Prostate gland (tissue), 2 donors: ENCODE results near the gene SRXN1.

Source experiments
- CTCF ChIP-seq, 4 experiments: fragments of 200-600 bp in 2 of 4; fragments of 450-650 bp in 2 of 4; sonication (generic) in 2 of 4; IDR thresholded peaks; 1 replicate in 3 of 4; 2 replicates in 1 of 4; pipeline ENCODE4 v1.5.1; 2016 to 2019; ENCODE audit warnings: antibody characterized with exemption in 4 of 4, mild to moderate bottlenecking in 2 of 4, moderate library complexity in 2 of 4
- POLR2A ChIP-seq: fragments of 450-650 bp; IDR thresholded peaks from one replicate; pipeline ENCODE4 v1.6.1; 2016; ENCODE audit warnings: antibody characterized with exemption, mild to moderate bottlenecking
- POLR2AphosphoS5 ChIP-seq: sonication (generic); formaldehyde crosslinking; IDR thresholded peaks from one replicate; pipeline ENCODE4 v1.6.1; 2017; ENCODE audit warnings: antibody characterized with exemption

DNA sequence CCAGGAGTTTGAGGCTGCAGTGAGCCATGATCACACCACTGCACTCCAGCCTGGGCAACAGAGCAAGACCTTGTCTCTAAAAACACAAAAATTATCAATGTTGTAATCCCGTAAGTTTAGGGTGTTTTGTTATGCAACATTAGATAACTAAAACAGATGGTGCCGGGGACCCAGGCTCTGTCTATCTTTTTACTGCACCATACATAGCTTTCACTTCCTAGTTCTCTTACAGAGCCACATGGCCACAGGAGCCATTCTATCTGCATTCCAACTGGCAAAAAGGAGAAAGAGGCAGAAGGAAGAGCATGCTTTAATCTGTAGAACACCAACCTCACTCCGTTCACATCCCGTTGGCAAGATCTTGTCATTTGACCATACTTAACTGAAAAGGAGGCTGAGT is 37.5 kb downstream of the SRXN1 start:
- no peak for TF ChIP-seq CTCF (IDR thresholded peaks at IDR 0.05)
- TF ChIP-seq POLR2A = no peak
- TF ChIP-seq POLR2AphosphoS5 = no peak
